Measurements from ENCODE around the gene MRGPRE. TPM values are rescaled to one million over a fixed set of nuclear protein-coding genes. Genes with fewer than 3 reads are reported as not detected.

The MRGPRE gene
- total RNA-seq, 1 experiment from 2014 or later = not detected

- Histone ChIP-seq H3T11ph (ENCODE audit: low read length) (no peak overlapping the region), H3K79me1 (ENCODE audit: insufficient read depth, low read depth, low read length, poor library complexity, severe bottlenecking) (no peaks in the 10 kb centered on the region), H3K27me3 (ENCODE audit: insufficient read depth, low read length) (no peaks in the 10 kb centered on the region), H2BK15ac (ENCODE audit: low read depth, low read length) (no peak overlapping the region), H2AFZ (ENCODE audit: low read length) (no peak overlapping the region), H4K8ac (replicated peaks; ENCODE audit: insufficient read length, low read depth, low read length) (no peak overlapping the region), H2BK12ac (ENCODE audit: insufficient read length, low read depth, low read length) (no peak overlapping the region), H3K4ac (ENCODE audit: low read depth, low read length) (no peak overlapping the region), H2BK5ac (ENCODE audit: insufficient read length, low read length) (no peak overlapping the region), H3K18ac (ENCODE audit: insufficient read length, low read depth, low read length) (no peak overlapping the region), H3K23ac (ENCODE audit: insufficient read length, low read depth, low read length) (no peak overlapping the region), H3K14ac (ENCODE audit: insufficient read depth, low read length) (no peak overlapping the region), H2BK120ac (ENCODE audit: low read depth, low read length, poor library complexity, severe bottlenecking) (no peak overlapping the region), H3K27ac (ENCODE audit: insufficient read length, low read depth, low read length) (no peak overlapping the region), H4K91ac (ENCODE audit: insufficient read length, low read depth, low read length) (no peak overlapping the region), H3K79me2 (ENCODE audit: insufficient read depth, low read length) (no peaks in the 10 kb centered on the region), H3K4me2 (ENCODE audit: insufficient read depth, insufficient read length, low read length) (no peak overlapping the region), H2BK20ac (ENCODE audit: low read depth, low read length, poor library complexity, severe bottlenecking) (no peak overlapping the region), H4K5ac (ENCODE audit: insufficient read length, low read depth, low read length) (no peak overlapping the region), H3K23me2 (ENCODE audit: insufficient read length, low read depth, low read length, poor library complexity, severe bottlenecking) (no peaks in the 10 kb centered on the region), H4K20me1 (ENCODE audit: control insufficient read depth, insufficient read depth, insufficient read length) (no peaks in the 10 kb centered on the region), H2AK5ac (ENCODE audit: insufficient read length, low read length) (no peak overlapping the region), H3K4me1 (ENCODE audit: insufficient read depth, low read length) (no peaks in the 10 kb centered on the region), H3K56ac (ENCODE audit: insufficient read length, low read depth, low read length) (no peak overlapping the region), H3K9ac (ENCODE audit: extremely low read depth, insufficient read length, low read length) (no peak overlapping the region), H3K9me3 (ENCODE audit: control insufficient read depth, low read depth, low read length) (no peaks in the 10 kb centered on the region)
- no peak for TF ChIP-seq CTCF (conservative IDR thresholded peaks at IDR 0.05)
- Mint-ChIP-seq H3K9me3 (peaks cover 2 to 3% of the 10 kb centered on the region in 2 experiments; a peak in 3 of 5 replicates), H3K36me3 (ENCODE audit: insufficient read depth in 1 of 3, low read depth in 3 of 3) (0 out of 7 replicates have a peak, but pooled peaks cover 0 to 2% (median 0%) of the 10 kb centered on the region in 3 experiments), H3K4me3 (no peak overlapping the region), H3K27me3 (ENCODE audit: low read depth) (peaks cover 10% of the 10 kb centered on the region), H3K4me1 (peaks cover 23 to 38% of the 10 kb centered on the region in 2 experiments), H3K27ac (no peak overlapping the region)
- DNase-seq = no peak
- WGBS (ENCODE audit: extremely low coverage, insufficient read length, low lambda C conversion rate) = no CpG with 5 or more reads among the region's 2 CpGs
Measured at GRCh38 chr11:3237119-3237518, 4.9 kb upstream of the MRGPRE start.
